H54 (cell line): ENCODE results near the gene RASGRF2.
"Not testable (repeated sequence)": the region's sequence is repeated elsewhere in the genome, so short reads cannot be mapped to it uniquely, and the experiment has no call there.

Experiments used
- DNase-seq: peaks from one replicate; pipeline ENCODE4 v3.0.0; 2011; ENCODE audit warnings: low spot score, mixed read lengths; ENCODE audit not compliant: insufficient read length
- FAIRE-seq: peaks from 3 replicates; lab custom pipeline; 2011; peaks lifted over from hg19 to GRCh38; lab: Jason Lieb, UNC
- POLR2A ChIP-seq: IDR thresholded peaks from 2 replicates; pipeline ENCODE4 v1.6.1; 2011; ENCODE audit warnings: low read depth, mild to moderate bottlenecking, low read length

RASGRF2 gene

DNA sequence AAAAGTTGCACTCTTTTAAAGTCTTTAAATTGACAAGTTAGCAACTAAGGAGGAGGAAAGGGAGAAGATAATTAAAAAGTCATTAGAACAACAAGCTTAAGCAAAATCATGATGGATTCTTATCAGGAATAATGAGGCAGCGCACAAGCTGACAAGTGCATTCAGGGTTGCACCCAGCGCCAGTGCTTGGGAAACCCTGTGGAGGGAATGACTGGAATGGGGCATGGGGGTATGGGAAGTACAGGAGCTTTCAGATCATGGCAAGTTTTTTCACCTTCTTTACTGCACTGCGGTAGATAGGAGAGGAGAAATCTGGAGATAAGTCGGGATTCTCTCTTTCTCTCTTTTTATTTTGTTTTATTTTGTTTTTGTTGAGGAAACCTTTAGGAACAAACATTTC lies 155.1 kb downstream of the RASGRF2 start:
- FAIRE-seq (no peak), DNase-seq (no peak)
- no peak for TF ChIP-seq POLR2A

DNA sequence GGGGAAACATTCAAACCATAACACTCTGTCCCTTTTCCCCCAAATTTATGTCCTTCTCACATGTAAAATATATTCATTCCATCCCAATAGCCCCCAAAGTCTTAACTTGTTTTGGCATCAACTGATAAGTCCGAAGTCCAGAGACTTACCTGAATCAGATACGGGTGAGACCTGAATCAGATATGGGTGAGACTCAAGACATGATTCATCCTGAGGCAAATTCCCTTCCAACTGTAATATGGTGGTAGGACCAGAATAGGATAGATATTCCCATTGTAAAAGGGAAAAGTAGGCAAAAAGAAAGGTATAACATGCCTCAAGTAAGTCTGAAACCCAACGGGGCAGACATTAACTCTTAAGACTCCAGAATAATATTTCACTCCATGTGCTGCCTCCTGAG lies 157.4 kb downstream of the RASGRF2 start:
- DNase-seq (no peak), FAIRE-seq (no peak)

DNA sequence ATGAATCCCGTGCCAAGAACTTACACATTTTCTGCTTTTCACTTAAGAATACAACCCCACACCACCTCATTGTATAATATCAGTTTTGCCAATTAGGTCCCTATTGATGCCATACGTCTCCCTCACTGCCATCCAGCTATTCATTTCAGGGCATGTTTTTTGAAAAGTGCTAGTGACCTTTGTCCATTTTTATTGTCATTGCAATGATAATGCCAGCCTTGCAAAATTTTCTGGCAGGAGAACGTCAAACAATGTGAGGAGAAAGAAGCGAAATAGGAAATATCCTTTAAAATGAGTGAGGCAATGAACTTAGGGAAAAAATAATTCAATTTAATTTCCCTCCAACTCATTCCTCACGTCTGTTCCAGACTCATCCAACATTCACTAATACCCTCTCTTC lies 161.1 kb downstream of the RASGRF2 start:
- DNase-seq: no peak
- FAIRE-seq: no peak
- no peak for TF ChIP-seq POLR2A

More for the DNA sequence above, 157.4 kb downstream of the RASGRF2 start:
- TF ChIP-seq POLR2A: no peak

DNA sequence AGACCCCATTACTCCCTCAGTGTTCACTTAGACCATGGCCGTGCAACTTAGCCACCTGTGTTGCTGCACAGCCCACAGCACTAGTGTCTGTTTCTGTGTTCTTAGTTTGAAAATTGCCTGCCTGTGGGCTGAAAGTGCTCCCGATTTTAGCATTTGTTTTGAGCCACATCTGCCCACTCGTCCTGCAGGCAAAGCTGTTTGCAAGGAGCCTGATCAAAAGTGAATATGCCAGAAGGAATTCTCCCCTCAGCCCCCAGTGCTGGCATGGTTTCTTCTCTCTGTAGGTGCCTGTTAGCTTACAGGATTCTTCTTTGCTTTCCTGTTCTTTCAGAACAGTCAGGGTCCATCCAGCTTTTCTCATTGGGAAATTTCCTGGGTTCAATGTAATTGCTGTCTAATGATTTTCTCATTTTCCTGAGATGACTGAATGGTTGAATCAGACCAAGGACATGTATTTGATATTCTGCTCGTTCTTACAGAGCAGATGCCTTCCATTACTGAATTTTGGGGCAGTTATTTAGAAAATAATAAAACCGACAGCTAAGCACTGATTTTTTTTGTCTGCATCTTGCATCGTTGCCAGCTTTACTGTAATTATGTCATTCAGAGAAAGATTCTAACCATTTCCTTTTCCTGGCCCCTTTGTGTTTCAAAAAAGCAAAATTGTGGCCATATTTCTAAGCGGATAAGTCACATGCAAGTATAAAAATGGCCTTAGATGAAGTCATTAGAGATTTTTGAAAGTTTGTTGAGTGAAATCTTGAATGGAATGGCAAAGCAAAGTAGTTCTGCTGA lies 161.9 kb downstream of the RASGRF2 start:
- DNase-seq: no peak
- no peak for FAIRE-seq
- no peak for TF ChIP-seq POLR2A

DNA sequence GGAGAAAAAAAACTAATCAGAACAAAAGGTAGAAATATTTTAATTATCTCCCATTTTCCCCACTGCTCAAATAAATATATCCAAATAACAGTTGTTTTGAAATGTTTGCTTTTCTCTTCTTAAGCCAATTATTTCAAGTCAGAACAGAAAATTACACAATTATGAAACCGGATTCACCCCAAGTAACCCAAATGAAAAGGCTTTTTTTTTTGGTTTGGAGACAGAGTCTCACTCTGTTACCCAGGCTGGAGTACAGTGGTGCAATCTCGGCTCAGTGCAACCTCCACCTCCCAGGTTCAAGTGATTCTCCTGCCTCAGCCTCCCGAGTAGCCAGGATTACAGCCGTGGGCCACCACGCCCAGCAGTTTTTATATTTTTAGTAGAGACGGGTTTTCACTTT lies 164.5 kb downstream of the RASGRF2 start:
- not testable (repeated sequence) for FAIRE-seq

DNA sequence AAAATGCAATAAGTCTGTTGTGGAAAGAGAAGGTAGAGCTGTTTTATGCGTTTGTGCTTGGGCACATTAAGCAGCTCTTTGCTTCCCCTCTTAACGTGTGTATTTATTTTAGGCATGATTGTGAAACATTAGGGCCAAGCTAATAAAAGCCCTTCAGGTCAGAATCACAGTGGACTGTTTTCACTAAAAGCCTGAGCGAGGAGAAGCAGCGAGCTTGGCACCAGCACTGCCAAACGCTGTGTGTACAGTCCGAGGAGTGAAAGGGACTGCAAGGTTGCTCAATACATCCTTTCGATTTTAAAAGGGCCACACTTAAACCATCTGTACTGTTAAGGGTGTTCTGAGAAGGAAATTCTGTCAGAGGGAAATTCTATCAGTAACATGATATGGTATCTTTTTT lies 165.8 kb downstream of the RASGRF2 start:
- FAIRE-seq (no peak), DNase-seq (no peak)
- no peak for TF ChIP-seq POLR2A

More for the DNA sequence above, 164.5 kb downstream of the RASGRF2 start:
- not testable (repeated sequence) for DNase-seq

DNA sequence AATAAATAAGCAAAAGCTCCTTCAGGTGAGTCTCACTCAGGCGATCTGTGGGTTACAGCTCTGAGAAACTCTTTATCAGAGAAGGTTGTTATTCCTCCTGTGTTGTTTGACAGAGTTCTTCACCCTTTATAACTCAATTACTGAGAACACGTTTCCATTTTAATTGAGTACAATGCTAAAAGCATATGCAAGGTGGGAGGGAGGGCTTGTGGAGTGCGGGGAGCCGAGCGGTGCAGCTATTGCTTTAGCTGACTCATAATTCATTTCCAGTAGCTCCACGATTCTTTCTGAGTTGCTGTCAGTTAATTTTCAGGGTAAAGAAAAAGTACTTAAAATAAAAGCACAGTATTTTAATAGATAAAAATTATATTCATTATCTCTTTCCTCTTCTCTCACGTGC lies 168.3 kb downstream of the RASGRF2 start:
- DNase-seq (no peak), FAIRE-seq (no peak)
- no peak for TF ChIP-seq POLR2A

DNA sequence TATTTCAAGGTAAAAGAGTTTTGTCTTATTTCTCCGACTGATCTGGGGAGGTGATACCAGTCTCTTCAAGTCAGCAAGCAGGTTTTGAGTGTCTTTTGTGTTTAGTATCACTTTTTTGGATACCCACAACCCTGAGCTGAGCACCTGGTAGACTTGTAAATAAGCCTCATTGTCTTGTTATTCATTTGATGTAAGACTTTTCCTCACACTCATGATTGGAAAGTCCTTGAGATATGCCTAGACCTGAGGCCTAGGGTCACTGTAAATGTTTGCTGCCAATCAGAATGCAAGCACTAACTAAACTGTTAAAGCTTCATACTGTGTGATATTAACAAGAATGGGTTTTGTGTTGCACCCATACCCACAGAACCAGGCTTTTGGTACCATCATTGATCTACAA lies 172.2 kb downstream of the RASGRF2 start:
- FAIRE-seq (no peak), DNase-seq (no peak)

DNA sequence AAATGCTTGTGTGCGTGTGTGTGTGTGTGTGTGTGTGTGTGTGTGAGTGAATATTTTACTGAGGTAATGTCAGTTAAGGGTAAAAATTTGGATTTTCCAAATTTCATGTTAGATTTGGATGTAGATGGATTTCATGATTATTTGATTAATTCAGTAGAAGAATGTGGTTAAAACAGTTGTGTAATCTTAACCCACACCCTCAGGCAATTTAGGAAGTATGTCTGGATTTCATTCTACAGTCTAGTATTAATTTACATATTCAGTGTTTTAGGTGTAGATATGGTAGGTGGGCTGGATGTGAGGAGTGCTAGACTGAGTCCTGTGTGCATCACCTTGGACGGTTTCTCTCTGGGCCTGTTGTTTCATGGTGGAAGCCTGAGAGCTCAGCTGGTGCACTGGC lies 173.9 kb downstream of the RASGRF2 start:
- no peak for DNase-seq
- no peak for TF ChIP-seq POLR2A
- FAIRE-seq: no peak

More for the DNA sequence above, 172.2 kb downstream of the RASGRF2 start:
- TF ChIP-seq POLR2A: no peak

DNA sequence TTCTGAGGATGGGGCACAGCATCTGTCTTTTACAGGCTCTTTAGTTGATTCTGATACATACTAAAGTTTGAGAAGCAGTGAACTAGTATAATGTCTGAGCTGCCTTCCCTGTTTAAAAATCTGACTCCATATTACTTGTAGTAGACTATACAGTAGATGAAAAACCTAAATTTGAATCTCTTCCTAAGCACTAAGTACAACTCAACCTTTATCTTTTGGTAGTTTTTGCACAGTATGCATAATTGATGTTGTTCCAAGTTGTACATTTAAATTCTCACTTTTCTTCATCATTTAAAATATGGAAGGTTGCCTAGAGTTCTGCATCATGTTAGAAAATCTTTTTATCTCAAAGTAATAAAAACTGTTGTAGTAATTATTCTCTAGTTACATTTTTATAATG lies 174.4 kb downstream of the RASGRF2 start:
- TF ChIP-seq POLR2A: no peak
- DNase-seq: no peak
- no peak for FAIRE-seq

DNA sequence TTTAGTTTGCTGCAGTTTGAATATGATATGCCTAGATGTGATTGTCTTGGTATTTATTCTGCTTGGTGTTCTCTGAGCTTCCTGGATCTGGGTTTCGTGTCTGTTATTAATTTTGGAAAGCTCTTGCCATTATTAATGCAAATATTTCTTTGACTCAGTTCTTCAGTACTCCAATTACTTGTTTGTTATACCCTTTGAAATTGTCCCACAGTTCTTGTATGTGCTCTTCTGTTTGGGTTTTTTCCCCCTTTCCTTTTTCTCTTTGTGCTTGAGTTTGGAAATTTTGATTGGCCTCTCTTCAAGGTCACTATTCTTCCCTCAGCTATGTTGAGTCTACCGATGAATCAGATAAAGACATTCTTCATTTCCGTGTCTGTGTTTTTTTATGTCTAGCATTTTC lies 176.4 kb downstream of the RASGRF2 start:
- DNase-seq (no peak), FAIRE-seq (no peak)
- TF ChIP-seq POLR2A: no peak

DNA sequence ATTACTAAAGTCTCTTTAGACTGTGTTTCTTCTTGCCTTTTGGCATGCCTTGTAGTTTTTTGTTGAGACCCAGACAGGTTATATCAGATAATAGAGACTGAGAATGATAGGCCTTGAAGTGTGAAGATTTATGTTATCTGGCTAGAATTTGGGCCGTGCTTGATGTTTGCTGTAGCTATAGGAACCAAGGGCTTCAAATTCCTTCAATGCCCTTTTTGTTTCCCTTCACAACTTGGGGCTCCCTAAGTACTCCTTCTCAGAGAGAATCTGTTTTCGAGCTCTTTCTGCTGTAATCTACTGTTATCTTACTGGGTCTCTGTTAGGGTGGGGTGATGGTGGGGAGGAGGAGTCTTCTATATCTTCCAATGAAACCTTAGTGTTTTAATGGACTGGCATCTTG lies 177.7 kb downstream of the RASGRF2 start:
- no peak for TF ChIP-seq POLR2A
- DNase-seq: no peak
- FAIRE-seq: no peak

DNA sequence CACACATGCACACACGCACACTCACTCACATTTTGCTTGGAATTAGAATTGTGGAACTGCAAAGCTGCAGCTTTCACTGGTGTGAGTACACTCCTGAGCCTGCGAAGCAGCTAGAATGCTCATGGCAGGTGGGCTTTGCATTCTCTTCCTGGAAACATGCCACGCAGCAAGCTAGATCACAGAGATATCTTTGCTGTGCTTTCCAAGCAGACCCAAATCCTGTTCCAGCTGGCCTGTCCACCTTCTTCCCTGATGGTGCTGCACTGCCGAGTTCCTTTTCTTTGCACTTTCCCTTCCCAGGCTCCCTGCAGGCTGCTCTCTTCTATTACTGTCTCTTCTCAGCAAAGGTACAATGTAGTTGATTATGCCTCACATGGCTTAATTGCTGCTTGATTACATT lies 180.3 kb downstream of the RASGRF2 start:
- TF ChIP-seq POLR2A: no peak
- no peak for DNase-seq
- FAIRE-seq: no peak

DNA sequence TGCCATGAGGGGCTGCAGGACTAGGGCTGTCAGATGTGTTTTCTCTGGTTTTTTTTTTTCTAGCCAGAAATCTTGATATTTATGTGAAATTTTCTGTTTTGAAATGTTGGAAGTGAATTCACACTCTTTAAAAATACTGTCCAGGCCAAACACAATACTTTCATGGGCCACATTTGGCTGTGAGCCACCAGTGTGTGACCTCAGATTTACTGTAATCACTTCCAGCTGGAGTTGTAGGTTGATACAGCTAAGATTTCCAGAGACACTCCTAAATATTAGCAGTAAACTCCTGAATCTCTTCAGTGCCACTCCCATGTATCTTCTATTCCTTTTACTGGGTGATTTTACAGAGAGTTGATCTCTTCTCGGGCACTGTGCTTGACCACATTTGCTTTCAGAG lies 180.8 kb downstream of the RASGRF2 start:
- TF ChIP-seq POLR2A: no peak
- DNase-seq: no peak

DNA sequence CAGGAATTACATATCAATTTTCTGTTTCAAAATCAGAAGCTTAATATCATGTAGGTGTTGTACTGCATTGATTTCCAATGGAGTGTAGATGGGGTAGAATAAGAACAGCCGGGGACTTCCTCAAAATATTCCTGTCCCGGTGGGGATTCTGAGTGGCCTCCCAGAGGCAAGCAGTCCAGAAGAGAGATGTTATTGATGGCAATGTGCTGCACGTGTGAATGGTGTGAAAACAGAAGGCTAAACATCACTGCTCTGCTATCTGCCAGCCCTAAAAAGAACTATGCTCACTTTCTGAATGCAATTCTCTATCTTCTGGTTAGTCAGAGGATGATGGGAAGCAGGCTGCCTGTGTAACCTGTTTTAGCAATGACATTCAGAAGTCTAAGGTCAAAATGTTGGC lies 181.9 kb downstream of the RASGRF2 start:
- no peak for TF ChIP-seq POLR2A
- DNase-seq (no peak), FAIRE-seq (no peak)

More for the DNA sequence above, 180.8 kb downstream of the RASGRF2 start:
- FAIRE-seq: no peak
